Measurements from ENCODE around the gene TMEM131L.

GRCh38 chr4:153531976-153532626 is 65.9 kb downstream of the TMEM131L start:
- TF ChIP-seq ZNF274 (IDR thresholded peaks at IDR 0.05; ENCODE audit: low read depth, low read length) (no peak), CTCF (IDR thresholded peaks at IDR 0.05 in 2 of 3, conservative IDR thresholded peaks at IDR 0.05 in 1 of 3; ENCODE audit: borderline replicate concordance in 1 of 3, insufficient read depth in 1 of 3, low read depth in 2 of 3, low read length in 2 of 3) (no peak), EZH2 (IDR thresholded peaks at IDR 0.05) (no peak), CEBPB (IDR thresholded peaks at IDR 0.05; ENCODE audit: low read depth) (no peak), POLR2A (IDR thresholded peaks at IDR 0.05; ENCODE audit: borderline replicate concordance, extremely low read depth, insufficient read depth, insufficient read length) (no peak), JUND (IDR thresholded peaks at IDR 0.05) (no peak), SP1 (IDR thresholded peaks at IDR 0.05; ENCODE audit: low read depth) (no peak), ZBTB33 (IDR thresholded peaks at IDR 0.05; ENCODE audit: extremely low read depth, insufficient replicate concordance, low read length) (no peak), RAD21 (IDR thresholded peaks at IDR 0.05; ENCODE audit: low read depth) (no peak), REST (IDR thresholded peaks at IDR 0.05; ENCODE audit: low read depth) (no peak), POLR2AphosphoS5 (IDR thresholded peaks at IDR 0.05; ENCODE audit: low read depth, low read length) (no peak), SRF (IDR thresholded peaks at IDR 0.05; ENCODE audit: low read depth) (no peak), YY1 (IDR thresholded peaks at IDR 0.05; ENCODE audit: extremely low read depth, insufficient replicate concordance, low read depth, low read length) (no peak), TCF7L2 (IDR thresholded peaks at IDR 0.05; ENCODE audit: borderline replicate concordance, extremely low read depth, insufficient read depth, insufficient read length) (no peak)
